Heart left ventricle (tissue), 13 donors: ENCODE results near the gene PUS7L.

ENCODE experiments used
- CTCF ChIP-seq, 12 donors: fragments of 200-600 bp; sonication (generic) in 4 of 12; IDR thresholded peaks; one replicate each; pipeline versions ENCODE4 v1.5.0 to v1.8.0; 2018 to 2022; ENCODE audit warnings: antibody characterized with exemption in 12 of 12, mild to moderate bottlenecking in 5 of 12
- POLR2A ChIP-seq, 2 donors: fragments of 450-650 bp; IDR thresholded peaks; one replicate each; pipeline ENCODE4 v1.6.1; 2017; ENCODE audit warnings: antibody characterized with exemption in 2 of 2, mild to moderate bottlenecking in 2 of 2, moderate library complexity in 2 of 2
- donor health status: ischemic (EF 13 %, LVEDD 7.1; RV severe dilation, severe dysfunction).
- donor health status: DM: no; HTN: yes; CAD: no.
- donor health status: DM: no; HTN: no; CAD: no.
- donor health status: ischemic (EF 25% LVEDD 6.9; RV normal size, moderate dysfunction).
- donor health status: ischemic (EF 25% LVEDD 5.7; RV mildly dilated, moderate dysfunction).
- donor health status: ischemic (EF 35%, LVEDD 5.7; RV mildly dilated, moderate dysfunction).
- donor health status: nonischemic (EF 11% LVEDD 7.7; RV severe dilation, severe dysfunction).
- donor health status: DM: yes; HTN: yes; CAD: no.
- donor health status: PGD.
- donor health status: ischemic (EF 29% LVEDD 5.4; RV normal size, mild dysfunction).
- donor health status: nonischemic (EF 23%, LVEDD 6.1; RV moderate dilation, normal function).

GRCh38 chr12:43742106-43742505 is 16.5 kb downstream of the PUS7L start:
- TF ChIP-seq POLR2A (IDR thresholded peaks at IDR 0.05) (no peak), CTCF (IDR thresholded peaks at IDR 0.05) (no peak)
